ENCODE measurements around the gene CNBD2.
"Not testable (repeated sequence)": the region's sequence is repeated elsewhere in the genome, so short reads cannot be mapped to it uniquely, and the experiment has no call there.

Gene CNBD2

DNA sequence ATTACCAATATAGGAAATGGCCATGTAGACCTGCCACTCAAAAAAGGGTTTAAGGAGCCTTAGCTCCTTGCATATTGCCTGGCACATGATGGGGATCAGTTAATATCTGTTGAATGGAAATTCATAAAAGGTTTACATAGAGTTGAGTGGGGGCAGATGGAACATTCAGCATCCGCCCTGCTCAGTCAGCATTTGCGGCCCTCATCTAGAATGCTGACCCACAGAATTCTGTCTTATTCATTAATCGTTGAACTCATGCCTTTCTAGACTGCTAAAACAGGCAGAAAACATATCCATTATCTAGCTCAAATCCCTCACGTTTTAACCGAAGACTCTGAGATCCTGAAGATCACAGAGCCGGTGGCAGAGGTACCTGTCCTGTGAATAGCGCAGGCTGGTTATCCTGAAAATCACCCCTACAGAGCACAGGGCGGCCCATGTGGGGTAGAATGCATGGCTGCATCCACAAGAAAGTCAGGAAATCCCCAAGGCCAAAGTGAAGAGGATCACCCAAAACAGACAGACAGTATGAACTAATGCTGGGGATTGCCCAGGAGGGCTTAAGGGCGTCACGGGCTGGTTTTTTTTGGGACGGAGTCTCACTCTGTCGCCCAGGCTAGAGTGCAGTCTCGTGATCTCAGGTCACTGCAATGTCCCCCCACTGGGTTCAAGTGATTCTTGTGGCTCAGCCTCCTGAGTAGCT lies 59.9 kb downstream of the CNBD2 start:
- DNase-seq: no peak

- DNase-seq: no peak
Measured at GRCh38 chr20:36030149-36030548, 61.8 kb downstream of the CNBD2 start.

- DNase-seq: no peak
Measured at GRCh38 chr20:36031806-36032205, 63.4 kb downstream of the CNBD2 start.

GRCh38 chr20:36034875-36035274 lies 66.5 kb downstream of the CNBD2 start:
- no peak for DNase-seq

DNA sequence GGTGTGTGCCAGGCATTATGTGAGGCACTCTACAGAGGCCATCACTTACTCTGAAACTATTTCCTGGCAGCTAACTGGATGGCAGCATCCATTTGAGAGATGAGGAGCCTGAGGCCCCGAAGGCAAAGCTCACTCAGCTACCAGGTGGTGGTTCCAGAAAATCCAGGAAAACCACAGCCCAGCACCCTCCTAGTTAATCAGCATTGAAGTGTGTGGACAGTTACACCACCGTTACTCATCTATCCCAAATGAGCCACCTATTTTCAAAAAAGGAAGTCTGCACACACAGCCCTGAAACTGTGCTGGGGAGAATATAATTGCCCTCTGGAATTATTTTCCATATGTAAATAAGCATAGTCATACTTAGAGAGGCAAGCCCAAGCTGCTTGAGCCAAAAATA lies 67.4 kb downstream of the CNBD2 start:
- DNase-seq: no peak

- DNase-seq: no peak
Measured at GRCh38 chr20:36036688-36037087, 68.3 kb downstream of the CNBD2 start.

GRCh38 chr20:36040571-36040970 lies 72.2 kb downstream of the CNBD2 start:
- no peak for DNase-seq

DNA sequence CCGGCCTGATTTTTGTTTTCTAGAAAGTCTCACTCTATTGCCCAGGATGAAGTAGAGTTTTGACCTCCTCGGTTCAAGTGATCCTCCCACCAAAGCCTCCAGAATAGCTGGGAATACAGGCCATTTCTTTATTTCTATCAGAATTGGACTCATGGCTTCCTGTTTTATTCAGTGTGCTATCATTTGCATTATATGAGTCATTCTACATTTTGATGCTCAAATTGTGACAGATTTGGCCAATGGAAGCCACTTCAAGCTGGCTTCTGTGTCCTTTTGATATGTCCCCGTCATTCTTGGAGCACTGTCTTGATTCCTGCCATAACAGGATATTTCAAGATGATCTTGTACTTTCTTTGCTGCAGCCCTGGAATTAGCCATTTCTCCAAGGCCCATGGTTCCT lies 75.1 kb downstream of the CNBD2 start:
- no peak for DNase-seq

- DNase-seq: no peak
Measured at GRCh38 chr20:36043892-36044515, 75.6 kb downstream of the CNBD2 start.

- no peak for DNase-seq
Measured at GRCh38 chr20:36045373-36045714, 77.0 kb downstream of the CNBD2 start.

- DNase-seq: not testable (repeated sequence)
Measured at GRCh38 chr20:36046073-36046798, 77.8 kb downstream of the CNBD2 start.

DNA sequence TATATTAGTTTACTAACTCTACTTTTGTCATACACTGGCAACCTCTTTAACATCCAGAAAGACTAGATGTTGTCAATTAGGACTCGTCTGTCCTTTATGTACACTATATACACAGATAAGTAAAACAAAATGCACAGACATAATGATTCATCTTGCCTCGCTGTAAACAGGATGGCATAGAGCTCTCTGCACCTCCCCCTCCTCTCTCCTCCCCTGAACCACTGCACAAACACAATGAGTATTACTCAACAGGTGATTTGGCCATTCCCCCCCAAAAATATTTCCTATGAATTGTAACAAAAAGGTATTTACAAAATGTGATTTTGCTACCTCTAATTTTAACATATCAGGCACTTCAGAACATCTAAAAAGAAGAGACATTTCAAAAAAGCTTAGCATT lies 81.0 kb downstream of the CNBD2 start:
- DNase-seq: not testable (repeated sequence)

- DNase-seq: peak; percentile 57
Measured at GRCh38 chr20:36050436-36051317, 82.3 kb downstream of the CNBD2 start.

DNA sequence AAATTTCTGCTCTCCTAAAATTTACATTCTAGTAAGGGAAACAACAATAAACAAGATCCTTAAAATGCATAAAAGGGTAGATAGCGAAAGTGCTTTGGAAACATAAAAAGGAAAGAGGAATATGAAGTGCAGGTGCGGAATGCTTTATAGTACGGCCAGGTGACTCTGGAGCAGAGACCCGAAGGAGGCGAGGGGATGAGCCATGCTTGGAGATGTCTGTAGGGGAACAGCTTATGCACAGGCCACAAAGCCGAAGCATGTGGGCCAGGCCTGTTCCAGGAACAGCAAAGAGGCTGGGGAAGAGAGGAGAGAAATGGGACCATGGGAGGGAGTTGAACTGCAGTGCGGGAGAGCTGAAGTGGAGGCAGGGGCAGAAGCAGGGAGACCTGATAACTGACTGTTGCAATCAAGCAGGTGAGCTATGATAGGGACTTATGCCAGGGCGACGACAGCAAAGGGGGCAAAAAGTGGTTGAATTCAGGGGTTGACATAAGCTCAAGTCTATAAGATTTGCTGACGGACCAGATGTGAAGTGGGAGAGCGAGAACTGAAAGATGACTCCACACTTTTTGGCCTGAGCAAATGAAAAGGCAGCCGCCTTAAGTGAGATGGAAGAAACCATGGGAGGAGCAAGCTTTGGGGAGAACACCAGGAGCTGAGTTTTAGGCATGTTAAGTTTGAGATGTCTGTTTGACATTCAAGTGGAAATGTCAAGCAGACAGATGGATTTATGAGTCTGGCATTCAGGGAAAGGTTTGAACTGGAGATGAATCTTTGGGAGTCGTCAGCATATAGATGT lies 83.1 kb downstream of the CNBD2 start:
- DNase-seq: no peak

DNA sequence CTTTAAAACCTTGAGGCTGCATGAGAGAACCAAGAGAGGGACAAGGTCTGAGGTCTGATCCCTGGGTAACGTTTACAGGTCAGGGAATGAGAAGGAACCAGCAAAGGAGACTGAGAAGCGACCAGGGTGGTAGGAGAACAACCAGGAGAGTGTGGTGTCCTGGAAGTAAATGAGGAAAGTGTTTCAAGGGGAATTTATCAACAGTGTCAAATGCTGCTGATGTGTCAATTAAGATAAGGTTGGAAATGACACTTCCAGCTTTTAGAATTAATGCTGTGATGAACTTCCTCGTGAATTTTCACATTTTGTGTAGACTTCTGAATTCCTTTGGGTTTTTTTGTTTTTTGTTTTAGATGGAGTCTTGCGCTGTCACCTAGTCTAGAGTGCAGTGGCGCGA lies 83.7 kb downstream of the CNBD2 start:
- DNase-seq: no peak

DNA sequence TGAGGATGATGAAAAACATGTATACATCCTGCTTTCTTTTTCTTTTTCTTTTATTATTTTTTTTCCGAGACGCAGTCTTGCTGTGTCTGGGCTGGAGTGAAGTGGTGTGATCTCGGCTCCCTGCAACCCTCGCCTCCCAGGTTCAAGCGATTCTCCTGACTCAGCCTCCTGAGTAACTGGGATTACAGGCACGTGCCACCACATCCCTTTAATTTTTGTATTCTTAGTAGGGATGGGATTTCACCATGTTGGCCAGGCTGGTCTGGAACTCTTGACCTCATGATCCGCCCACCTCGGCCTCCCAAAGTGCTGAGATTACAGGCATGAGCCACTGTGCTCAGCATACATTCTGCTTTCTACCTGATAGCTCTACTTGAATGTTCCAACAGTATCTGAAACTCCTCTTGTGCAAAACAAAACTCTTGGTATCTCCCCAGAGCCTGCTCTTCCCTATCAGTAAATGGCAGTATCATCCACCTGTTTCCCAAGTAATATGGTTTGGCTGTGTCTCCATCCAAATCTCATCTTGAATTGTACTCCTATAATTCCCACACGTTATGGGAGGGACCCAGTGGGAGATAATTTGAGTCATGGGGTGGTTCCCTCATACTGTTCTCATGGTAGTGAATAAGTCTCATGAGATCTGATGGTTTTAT lies 85.6 kb downstream of the CNBD2 start:
- not testable (repeated sequence) for DNase-seq

- DNase-seq: no peak
Measured at GRCh38 chr20:36055145-36055544, 86.8 kb downstream of the CNBD2 start.

- no peak for DNase-seq
Measured at GRCh38 chr20:36060676-36061075, 92.3 kb downstream of the CNBD2 start.

GRCh38 chr20:36061754-36062153 lies 93.4 kb downstream of the CNBD2 start:
- no peak for DNase-seq

DNA sequence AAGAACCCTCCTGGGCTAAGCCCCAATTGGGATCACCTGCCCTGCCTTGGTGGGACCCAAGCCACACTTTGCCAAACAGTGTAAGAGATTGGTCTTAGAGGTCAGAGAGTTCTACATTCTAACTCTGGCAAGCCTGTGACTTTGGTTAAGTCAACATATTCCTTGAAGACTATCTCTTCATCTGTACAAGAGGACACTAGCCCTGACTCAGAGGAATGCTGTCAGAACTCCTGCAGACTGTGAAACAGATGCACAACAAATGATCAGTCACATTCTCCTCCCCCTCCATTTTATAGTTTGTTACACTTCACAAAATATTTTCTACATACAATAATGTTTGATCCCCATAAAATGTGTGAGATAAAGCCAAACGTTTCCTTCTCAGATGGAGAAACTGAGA lies 94.4 kb downstream of the CNBD2 start:
- DNase-seq: no peak

GRCh38 chr20:36063916-36064657 lies 95.7 kb downstream of the CNBD2 start:
- DNase-seq: no peak
